Limb (tissue), 2 donors: ENCODE measurements around the gene NACAD.

Experiments
- DNase-seq, 2 donors: peaks; one replicate each; pipeline ENCODE4 v3.0.0-alpha.2; 2016; ENCODE audit errors: extremely low spot score in 2 of 2

Gene NACAD

DNA sequence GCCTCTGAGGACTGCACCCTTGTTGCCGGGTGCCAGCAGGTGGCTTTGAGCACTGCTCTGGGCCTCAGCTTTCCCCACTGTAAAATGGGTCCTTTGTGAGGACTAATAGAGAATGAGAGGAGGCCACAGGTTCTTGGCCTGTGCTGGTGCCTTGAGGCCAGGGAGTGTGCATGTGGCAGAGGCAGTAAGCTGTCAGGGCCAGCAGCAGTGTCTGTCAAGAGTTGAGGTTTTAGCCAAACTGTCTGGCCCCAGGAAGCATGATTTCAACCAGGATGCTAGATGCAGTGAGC, 13.5 kb downstream of the NACAD start:
- no peak for DNase-seq

GRCh38 chr7:45074528-45075354, 14.0 kb downstream of the NACAD start:
- no peak for DNase-seq

DNA sequence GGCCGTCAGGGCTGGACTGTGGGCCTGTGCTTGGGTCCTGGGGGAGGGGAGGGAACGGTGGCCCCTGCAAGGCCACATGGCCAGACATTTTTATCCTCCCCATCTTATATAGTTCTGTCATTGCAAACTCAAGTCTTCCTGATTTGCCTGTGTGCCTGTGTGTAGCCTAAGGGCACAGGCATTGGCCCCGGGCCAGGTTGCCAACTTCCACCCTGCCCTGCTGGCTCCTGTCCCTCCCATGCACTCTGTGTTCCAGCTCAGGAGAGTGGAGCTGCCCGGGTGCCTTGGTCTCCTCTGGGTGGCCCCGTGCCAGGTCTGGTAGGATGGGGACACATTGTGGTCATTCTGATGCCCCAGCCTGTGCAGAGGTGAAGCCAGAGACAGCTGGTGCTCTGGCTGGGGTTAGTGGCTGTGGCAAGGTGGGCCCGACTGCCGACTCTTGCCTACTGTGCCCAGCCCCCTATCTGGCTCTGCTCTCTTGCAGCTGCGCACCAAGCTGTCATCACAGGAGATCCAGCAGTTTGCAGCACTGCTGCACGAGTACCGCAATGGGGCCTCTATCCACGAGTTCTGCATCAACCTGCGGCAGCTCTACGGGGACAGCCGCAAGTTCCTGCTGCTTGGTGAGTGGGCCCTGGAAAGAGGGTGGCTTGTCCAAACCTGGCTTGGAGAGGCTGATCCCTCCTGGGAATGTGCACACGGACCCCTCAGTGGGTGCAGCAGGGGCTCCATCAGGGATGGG, 14.8 kb downstream of the NACAD start:
- DNase-seq: no peak

DNA sequence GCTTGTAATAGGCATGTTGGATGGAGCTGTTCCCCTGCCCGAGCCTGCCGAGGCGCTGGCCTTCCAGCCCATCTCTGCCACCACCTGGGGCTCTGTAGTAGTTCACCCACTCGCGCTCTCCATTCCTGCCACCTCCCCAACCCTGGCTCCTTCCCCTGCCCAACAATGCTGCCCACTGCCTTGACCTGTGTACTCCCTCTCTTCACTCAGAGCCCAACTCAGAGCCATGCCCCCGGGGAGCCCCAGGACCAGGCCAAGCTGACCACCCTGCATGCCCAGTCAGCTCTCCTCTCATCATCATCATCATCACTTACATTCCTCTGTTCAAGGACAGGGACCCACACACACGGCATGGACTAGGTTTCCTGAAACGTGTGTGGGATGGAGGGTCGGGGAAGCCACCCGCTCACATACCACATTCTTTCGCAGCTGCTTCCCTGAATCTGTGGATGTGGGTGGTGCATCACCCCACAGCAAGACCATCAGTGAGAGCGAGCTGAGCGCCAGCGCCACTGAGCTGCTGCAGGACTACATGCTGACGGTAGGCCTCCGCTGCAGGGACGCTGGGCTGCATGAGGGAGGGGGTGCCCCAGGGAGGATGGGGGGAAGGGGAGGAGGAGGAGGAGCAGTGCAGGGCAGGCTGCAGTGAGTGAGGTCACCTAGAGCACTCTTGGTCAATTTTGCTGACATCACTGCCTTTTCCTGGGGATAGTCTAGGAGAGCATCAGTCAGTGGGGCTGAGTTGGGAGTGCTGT, 15.6 kb downstream of the NACAD start:
- DNase-seq: no peak

GRCh38 chr7:45072131-45073030, 16.4 kb downstream of the NACAD start:
- DNase-seq: no peak

DNA sequence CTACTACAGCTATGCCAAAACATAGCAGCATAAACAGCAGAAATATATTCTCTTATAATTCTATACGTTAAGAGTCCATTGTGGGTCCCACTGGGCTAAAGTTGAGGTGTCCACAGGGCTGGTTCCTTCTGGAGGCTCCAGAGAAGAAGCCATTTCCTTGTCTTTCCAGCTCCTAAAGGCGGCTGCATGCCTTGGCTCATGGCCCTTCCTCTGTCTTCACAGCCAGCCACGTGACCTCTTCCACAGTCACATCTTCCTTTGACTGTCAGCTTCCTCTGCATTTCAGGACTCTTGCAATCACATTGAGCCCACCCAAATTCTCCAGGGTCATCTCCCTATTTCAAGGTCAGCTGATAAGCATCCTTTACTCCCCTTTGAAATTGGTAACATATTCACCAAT, 17.2 kb downstream of the NACAD start:
- DNase-seq: no peak

DNA sequence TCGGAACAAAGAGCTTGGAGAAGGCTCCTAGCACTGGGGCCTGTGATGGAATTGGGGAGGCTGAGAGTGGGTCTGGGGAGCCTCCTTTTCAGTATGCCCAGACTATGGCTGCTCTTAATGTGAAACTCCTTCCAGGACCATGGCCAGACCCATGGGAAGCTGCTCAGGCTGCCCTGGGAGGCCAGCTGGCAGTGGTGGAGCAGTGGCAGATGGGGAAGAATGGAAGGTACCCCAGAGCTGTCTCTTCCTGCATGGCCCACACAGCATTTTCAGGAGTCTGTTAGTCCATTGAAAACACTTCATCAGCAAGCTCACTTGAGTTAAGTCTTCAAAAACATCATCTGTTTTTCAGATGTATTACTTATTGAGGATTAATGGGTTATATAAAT, 18.5 kb downstream of the NACAD start:
- no peak for DNase-seq

DNA sequence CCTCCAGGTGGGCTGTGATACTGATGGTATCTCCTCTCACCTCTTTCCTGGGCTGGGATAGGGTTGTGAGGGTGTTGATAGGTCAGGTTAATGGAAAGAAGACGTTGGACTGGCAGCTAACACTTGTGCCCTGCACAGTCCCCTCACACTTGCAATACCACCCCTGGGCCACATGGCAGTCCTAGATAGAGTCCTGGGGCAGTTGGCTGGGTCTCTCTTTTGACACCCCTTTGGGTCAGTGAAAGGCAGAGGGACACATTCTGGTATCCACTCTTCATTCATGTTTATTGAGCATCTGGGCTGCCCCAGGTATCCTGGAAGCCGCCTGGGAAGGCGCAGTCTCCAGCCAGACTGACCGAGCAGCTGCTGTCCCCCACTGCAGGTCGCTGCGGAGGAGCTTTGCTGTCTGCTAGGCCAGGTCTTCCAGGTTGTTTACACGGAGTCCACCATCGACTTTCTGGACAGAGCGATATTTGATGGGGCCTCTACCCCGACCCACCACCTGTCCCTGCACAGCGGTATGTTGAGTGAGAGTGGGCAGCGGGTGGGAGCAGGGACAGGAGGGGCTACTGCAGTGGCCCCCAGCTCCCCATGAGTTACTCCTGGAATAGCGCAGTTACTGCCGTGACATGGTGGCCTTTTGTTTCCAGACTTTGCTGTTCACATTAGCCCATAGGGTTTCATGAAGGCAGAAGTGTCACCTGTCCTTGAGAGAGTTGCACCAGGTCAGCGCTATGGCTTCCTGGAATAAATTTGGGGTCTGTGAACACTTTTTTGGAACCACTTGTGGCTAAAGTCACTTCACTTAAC, 19.1 kb downstream of the NACAD start:
- no peak for DNase-seq

GRCh38 chr7:45068236-45069023, 20.3 kb downstream of the NACAD start:
- no peak for DNase-seq

GRCh38 chr7:45067582-45067981, 21.2 kb downstream of the NACAD start:
- no peak for DNase-seq

GRCh38 chr7:45066409-45066808, 22.4 kb downstream of the NACAD start:
- DNase-seq: no peak

DNA sequence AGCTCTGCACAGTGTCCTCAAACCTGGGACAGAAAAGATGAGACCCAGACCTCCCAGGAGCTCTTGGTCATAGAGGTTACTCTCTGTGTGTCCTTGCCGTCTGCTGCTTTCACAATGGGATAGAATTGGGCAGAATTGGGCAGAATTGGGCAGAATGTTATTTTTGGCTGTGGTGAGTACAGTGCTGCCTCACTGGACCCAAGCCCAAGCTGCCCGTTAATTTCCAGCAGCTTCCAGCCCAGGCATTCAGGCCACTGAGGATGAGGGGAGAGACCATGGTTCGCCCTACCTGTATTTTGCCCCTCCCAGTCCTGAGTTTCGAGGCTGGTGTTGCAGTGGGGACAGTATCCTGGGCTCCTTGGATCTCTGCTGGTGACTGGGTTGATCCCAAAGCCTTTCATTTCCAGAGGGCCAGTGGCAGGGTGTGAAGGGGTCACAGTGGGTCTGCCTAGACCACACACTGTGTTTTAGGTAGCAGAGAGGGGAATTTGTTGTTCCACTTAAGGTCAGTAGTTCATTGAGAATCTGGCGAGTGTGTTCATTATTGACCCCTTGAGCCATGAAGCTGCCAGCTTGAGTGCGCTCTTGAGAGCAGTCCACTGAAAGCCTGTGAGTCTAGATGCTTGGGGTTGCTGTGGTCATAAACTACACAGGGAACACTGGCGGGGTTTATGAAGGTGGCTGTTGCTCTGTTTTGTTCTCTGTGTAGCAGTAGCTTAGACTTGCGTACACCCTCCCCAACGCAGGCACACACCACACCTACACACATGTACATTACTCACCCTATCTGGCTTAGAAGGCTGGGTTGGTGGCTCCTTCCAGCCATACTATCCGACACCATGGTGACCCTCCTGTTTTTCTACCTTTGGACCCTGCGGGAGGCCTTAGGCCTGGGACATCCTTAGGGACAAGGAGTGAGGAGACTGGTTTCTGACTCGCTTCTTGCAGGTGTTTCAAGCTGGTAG, 23.5 kb downstream of the NACAD start:
- no peak for DNase-seq

DNA sequence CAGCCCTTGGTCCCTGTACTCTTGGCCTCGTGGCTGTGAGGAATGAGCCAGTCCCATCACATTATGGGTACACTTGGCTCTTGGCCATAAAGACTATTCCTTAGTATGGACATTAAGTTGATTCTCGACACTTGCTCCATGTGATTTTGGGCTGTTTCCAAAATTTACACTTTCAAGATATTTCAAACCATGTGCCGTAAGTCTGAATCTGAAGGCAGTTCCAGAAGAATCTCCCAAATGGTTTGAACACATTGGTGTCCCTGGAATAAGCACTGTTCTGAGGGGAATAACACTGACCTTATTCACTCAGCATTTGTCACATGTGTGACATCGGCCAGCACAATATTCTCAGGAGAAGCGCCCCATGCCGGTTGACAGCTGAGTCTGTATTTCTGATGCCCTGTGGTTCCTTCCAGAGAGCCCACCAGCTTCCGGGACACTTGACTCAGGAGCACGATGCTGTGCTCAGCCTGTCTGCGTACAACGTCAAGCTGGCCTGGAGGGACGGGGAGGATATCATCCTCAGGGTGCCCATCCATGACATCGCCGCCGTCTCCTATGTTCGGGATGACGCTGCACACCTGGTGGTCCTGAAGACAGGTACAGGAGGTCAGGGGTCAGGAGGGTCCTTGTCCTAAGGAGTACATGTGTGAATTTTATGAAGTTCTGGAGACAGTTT, 24.6 kb downstream of the NACAD start:
- DNase-seq: no peak

- DNase-seq: no peak
These were observed 26.9 kb downstream of the NACAD start for GRCh38 chr7:45061806-45062425.

DNA sequence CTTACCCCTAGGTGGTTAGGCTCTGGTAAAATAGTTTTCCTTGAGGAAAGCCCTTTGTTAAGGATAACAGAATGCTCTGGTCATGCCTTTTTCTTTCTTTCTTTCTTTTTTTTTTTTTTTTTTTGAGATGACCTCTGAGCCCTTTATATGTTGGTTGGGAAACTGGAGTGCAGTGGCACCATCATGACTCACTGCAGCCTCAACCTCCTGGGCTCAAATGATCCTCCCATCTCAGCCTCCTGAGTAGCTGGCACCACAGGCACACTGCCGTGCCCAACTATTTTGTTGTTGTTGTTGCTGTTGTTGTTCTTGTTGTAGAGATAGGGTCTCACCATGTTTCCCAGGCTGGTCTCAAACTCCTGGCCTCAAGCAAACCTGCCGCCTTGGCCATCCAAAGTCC, 27.4 kb downstream of the NACAD start:
- DNase-seq: no peak

GRCh38 chr7:45060295-45060694, 28.5 kb downstream of the NACAD start:
- DNase-seq: no peak

DNA sequence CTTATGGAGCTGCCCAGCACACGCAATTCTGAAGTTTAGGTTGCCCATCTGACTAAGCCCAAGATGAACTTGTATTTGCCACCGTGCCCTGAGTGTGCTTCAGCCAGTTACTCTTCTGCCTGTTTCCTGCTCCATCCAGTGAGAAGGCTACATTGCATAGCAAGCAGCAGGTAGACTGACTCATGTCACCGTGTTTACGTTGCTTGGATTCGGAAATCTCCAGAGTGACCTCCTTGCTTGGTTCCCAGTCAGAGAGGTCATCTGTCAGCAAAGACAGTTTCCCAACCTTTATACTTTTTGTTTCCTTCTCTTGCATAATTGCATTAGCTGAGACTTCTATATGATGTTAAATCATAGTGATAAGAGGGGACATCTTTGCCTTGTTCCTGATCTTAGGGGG, 30.9 kb downstream of the NACAD start:
- DNase-seq: no peak
